HepG2 (cell line): Measurements from ENCODE around the gene GNG7. TPM values are rescaled to one million over a fixed set of nuclear protein-coding genes. Genes with fewer than 3 reads are reported as not detected.

Source experiments
- ATAC-seq: fragments of 200-7000 bp; cut with Tn5 transposase; 3 replicates; pipeline ENCODE4 v1.9.1; 2020; ENCODE audit warnings: mild to moderate bottlenecking, moderate library complexity
- BruUV-seq: library from RNA; stranded (reverse); fragments of 400-500 nt; replicated peaks from 2 replicates; lab custom pipeline; 2021; lab: Mats Ljungman, UMichigan
- CTCF ChIA-PET: fragments of 300-600 bp; formaldehyde crosslinking; extraction: SDS; loops from one replicate; lab custom pipeline; 2021; ENCODE audit warnings: low total read pairs, inconsistent platforms, low intra/inter-chr PET ratio; lab: Yijun Ruan, JAX
- POLR2A ChIA-PET: fragments of 350-600 bp; sonication (Branson Sonifier 250); formaldehyde crosslinking; loops from one replicate; lab custom pipeline; 2020; ENCODE audit warnings: antibody characterized with exemption, inconsistent platforms; lab: Yijun Ruan, JAX
- DNase-seq: peaks from one replicate; pipeline ENCODE4 v3.0.0-alpha.2; 2015; ENCODE audit warnings: low spot score
- FAIRE-seq: peaks from 3 replicates; lab custom pipeline; 2011; peaks lifted over from hg19 to GRCh38; lab: Jason Lieb, UNC
- H2AFZ ChIP-seq: one replicate; pipeline ENCODE4 v1.6.1; 2011; ENCODE audit warnings: low read length, inconsistent platforms
- H3K27ac ChIP-seq: fragments of 300-600 bp; 3 replicates; pipeline ENCODE4 v1.8.0; 2011; ENCODE audit warnings: mixed run types, mild to moderate bottlenecking, mixed read lengths, low read length, inconsistent platforms; ENCODE audit not compliant: insufficient read depth; ENCODE audit errors: extremely low read length
- H3K27me3 ChIP-seq, 2 experiments: fragments of 200-600 bp in 1 of 2; 2 replicates in 1 of 2; 3 replicates in 1 of 2; pipeline versions ENCODE4 v1.6.0 to v1.8.0; 2011; ENCODE audit warnings: low read length in 2 of 2, mild to moderate bottlenecking in 2 of 2, moderate library complexity in 2 of 2, inconsistent platforms in 1 of 2; ENCODE audit not compliant: insufficient read depth in 2 of 2, control insufficient read depth in 1 of 2
- H3K36me3 ChIP-seq, 2 experiments: fragments of 200-600 bp in 1 of 2; replicated peaks in 1 of 2; 2 replicates in 1 of 2; 3 replicates in 1 of 2; pipeline versions ENCODE4 v1.5.1 to v1.8.0; 2011; ENCODE audit warnings: low read length in 2 of 2, inconsistent platforms in 1 of 2; ENCODE audit not compliant: insufficient read depth in 2 of 2, control insufficient read depth in 1 of 2
- H3K4me1 ChIP-seq: 2 replicates; pipeline ENCODE4 v1.5.1; 2012; ENCODE audit warnings: low read length, inconsistent platforms; ENCODE audit not compliant: insufficient read depth
- H3K4me2 ChIP-seq: 2 replicates; pipeline ENCODE4 v1.6.0; 2011; ENCODE audit warnings: low read depth, low read length, inconsistent platforms
- H3K4me3 ChIP-seq, 3 experiments: fragments of 200-600 bp in 1 of 3; sonication (generic), shearing (Covaris generic) in 1 of 3; replicated peaks in 1 of 3; 2 replicates each; pipeline ENCODE4 v1.5.1; 2011 to 2016; ENCODE audit warnings: low read length in 3 of 3, inconsistent platforms in 2 of 3, low read depth in 2 of 3, mild to moderate bottlenecking in 2 of 3, control low read depth in 1 of 3, mixed read lengths in 1 of 3; ENCODE audit not compliant: insufficient read depth in 1 of 3
- H3K79me2 ChIP-seq: one replicate; pipeline ENCODE4 v1.6.1; 2011; ENCODE audit warnings: low read length, inconsistent platforms; ENCODE audit not compliant: insufficient read depth
- H3K9ac ChIP-seq: 2 replicates; pipeline ENCODE4 v1.6.0; 2011; ENCODE audit warnings: mild to moderate bottlenecking, low read depth, low read length, inconsistent platforms; ENCODE audit not compliant: insufficient read depth
- H3K9me3 ChIP-seq: 2 replicates; pipeline ENCODE4 v1.5.1; 2012; ENCODE audit warnings: mild to moderate bottlenecking, low read length
- H4K20me1 ChIP-seq: 2 replicates; pipeline ENCODE4 v1.6.0; 2011; ENCODE audit warnings: inconsistent platforms, mild to moderate bottlenecking, low read length, moderate library complexity; ENCODE audit not compliant: insufficient read depth
- HNF1B ChIP-seq: sonication (generic); formaldehyde crosslinking; IDR thresholded peaks from 2 replicates; pipeline ENCODE4 v1.5.1; 2020; ENCODE audit warnings: mild to moderate bottlenecking, moderate library complexity, missing genetic modification reagents
- MAFF ChIP-seq: IDR thresholded peaks from 2 replicates; pipeline ENCODE4 v1.6.1; 2011; ENCODE audit warnings: low read depth, low read length, improper control_type of control experiment
- MAFK ChIP-seq, 2 experiments: IDR thresholded peaks in 1 of 2; conservative IDR thresholded peaks in 1 of 2; 2 replicates each; pipeline ENCODE4 v1.6.1; 2011; ENCODE audit warnings: improper control_type of control experiment in 2 of 2, low read length in 2 of 2
- MAZ ChIP-seq, 2 experiments: sonication (generic) in 1 of 2; formaldehyde crosslinking in 1 of 2; IDR thresholded peaks; 2 replicates each; pipeline versions ENCODE4 v1.5.0 to v1.6.1; 2012 to 2020; ENCODE audit warnings: low read depth in 2 of 2, mild to moderate bottlenecking in 2 of 2, borderline replicate concordance in 1 of 2, improper control_type of control experiment in 1 of 2, low read length in 1 of 2, missing genetic modification reagents in 1 of 2, moderate library complexity in 1 of 2
- MED1 ChIP-seq: sonication (generic); formaldehyde crosslinking; IDR thresholded peaks from 2 replicates; pipeline ENCODE4 v1.4.0; 2020; ENCODE audit warnings: missing genetic modification reagents
- MEIS2 ChIP-seq: sonication (generic); formaldehyde crosslinking; IDR thresholded peaks from 2 replicates; pipeline ENCODE4 v1.9.0; 2021; ENCODE audit warnings: mild to moderate bottlenecking, missing genetic modification reagents
- PBX3 ChIP-seq: sonication (generic); formaldehyde crosslinking; IDR thresholded peaks from 2 replicates; pipeline ENCODE4 v1.8.1; 2023; ENCODE audit warnings: missing genetic modification reagents, inconsistent platforms, borderline replicate concordance
- TBX3 ChIP-seq: fragments of 450-650 bp; IDR thresholded peaks from 2 replicates; pipeline ENCODE4 v1.6.1; 2017; ENCODE audit warnings: antibody characterized with exemption, mild to moderate bottlenecking, inconsistent platforms, borderline replicate concordance
- ZNF737 ChIP-seq: sonication (generic); formaldehyde crosslinking; IDR thresholded peaks from 2 replicates; pipeline ENCODE4 v1.5.0; 2020; ENCODE audit warnings: missing genetic modification reagents, mild to moderate bottlenecking, borderline replicate concordance
- WGBS: methylation state at CpG from one replicate; pipeline ENCODE4 v1.1.6; 2017; ENCODE audit warnings: low lambda C conversion rate; 5-methylcytosine and 5-hydroxymethylcytosine counted together
- in situ Hi-C: cut with HindIII; loops from 2 replicates; pipeline ENCODE4 v1.10.0; 2017; ENCODE audit warnings: low pct_unique_long_range_greater_than_20kb; ENCODE audit not compliant: extremely low pct_ligation_motif_present
- intact Hi-C: fragments of 100-400 bp; cut with micrococcal nuclease; formaldehyde crosslinking; loops from one replicate; pipeline ENCODE4 v1.10.0; 2022; ENCODE audit not compliant: unreplicated experiment
- polyA plus RNA-seq, 8 experiments: library from polyadenylated mRNA; depleted of rRNA in 3 of 8; stranded (reverse) in 7 of 8; unstranded in 1 of 8; fragments of >200 nt; fragmentation: Illumina TruSeq in 4 of 8; extraction: Trizol in 4 of 8; gene quantifications; 2 replicates each; pipeline versions ENCODE4 v1.2.1 to v1.2.3, GENCODE V29; 2011 to 2016; ENCODE audit warnings: low read depth in 4 of 8, missing spikeins in 1 of 8, mixed read lengths in 1 of 8; ENCODE audit not compliant: insufficient read depth in 1 of 8
- total RNA-seq, 5 experiments: library from RNA; depleted of rRNA; stranded (reverse); fragments of >200 nt; fragmentation: Illumina TruSeq; extraction: Trizol; gene quantifications; 2 replicates each; pipeline ENCODE4 v1.2.3, GENCODE V29; 2016; ENCODE audit warnings: low read depth in 1 of 5
- TF ChIP-seq, protein P1 (sequence below): sonication (generic); formaldehyde crosslinking; IDR thresholded peaks from 2 replicates; pipeline ENCODE4 v1.8.0; 2023; ENCODE audit warnings: mild to moderate bottlenecking, missing genetic modification reagents

The GNG7 gene
- total and polyA plus RNA-seq, 2 of the 13 experiments (the other 11 are each of a cell fraction or from before 2014, with no cell fraction given), result 1.4 to 3.3 TPM

GRCh38 chr19:2534423-2535013 is 168.0 kb downstream of the GNG7 start:
- H2AFZ ChIP-seq, result no peak overlapping the region
- no peaks in the 10 kb centered on the region for H3K36me3 ChIP-seq
- peaks cover 52% of the 10 kb centered on the region for H3K4me1 ChIP-seq
- peak overlapping the region; percentile 55 for H3K4me2 ChIP-seq
- in situ Hi-C loops, result no loop called here
- intact Hi-C loops, result no loop called here
- peak overlapping the region; percentile 10; the same call in 1 of the 2 replicates for H3K9ac ChIP-seq
- ChIA-PET CTCF (no interaction called here), POLR2A (interaction anchor here (0.7 to 6.8 kb wide), 9 partner anchors 8 to 58 kb away, joined by 3 to 62 read pairs (median 5); partner anchors contain the start of gene GADD45B)
- peak; percentile 20; the same call in 1 of the 3 replicates for ATAC-seq
- H3K27ac ChIP-seq, result peak overlapping the region; percentile 3
- WGBS, result 4% methylated on average over 2 of the region's 2 CpGs
- no peaks in the 10 kb centered on the region for H3K9me3 ChIP-seq
- no peaks in the 10 kb centered on the region for H3K79me2 ChIP-seq
- no peaks in the 10 kb centered on the region for H4K20me1 ChIP-seq
- FAIRE-seq, result no peak
- no peak for DNase-seq
- TF ChIP-seq MAFF (peak; percentile 66), MEIS2 (CRISPR knock-in tag) (no peak), PBX3 (no peak), HNF1B (CRISPR knock-in tag) (0 out of 2 replicates have a peak, but pooled peaks have one; percentile 14), ZNF737 (CRISPR knock-in tag) (no peak), MED1 (0 out of 2 replicates have a peak, but pooled peaks have one; percentile 18), MAFK (conservative IDR thresholded peaks at IDR 0.05 in 1 of 2, IDR thresholded peaks at IDR 0.05 in 1 of 2; ENCODE audit: low read length in 2 of 2) (peak; percentile 61 to 63), TBX3 (no peak), MAZ (IDR thresholded peaks at IDR 0.05; ENCODE audit: borderline replicate concordance, low read depth, low read length) (no peak), MAZ (CRISPR knock-in tag; IDR thresholded peaks at IDR 0.05; ENCODE audit: low read depth) (no peak)
- TF ChIP-seq, protein P1, sequence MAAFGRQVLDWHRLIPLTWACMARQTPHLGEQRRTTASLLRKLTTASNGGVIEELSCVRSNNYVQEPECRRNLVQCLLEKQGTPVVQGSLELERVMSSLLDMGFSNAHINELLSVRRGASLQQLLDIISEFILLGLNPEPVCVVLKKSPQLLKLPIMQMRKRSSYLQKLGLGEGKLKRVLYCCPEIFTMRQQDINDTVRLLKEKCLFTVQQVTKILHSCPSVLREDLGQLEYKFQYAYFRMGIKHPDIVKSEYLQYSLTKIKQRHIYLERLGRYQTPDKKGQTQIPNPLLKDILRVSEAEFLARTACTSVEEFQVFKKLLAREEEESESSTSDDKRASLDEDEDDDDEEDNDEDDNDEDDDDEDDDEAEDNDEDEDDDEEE, result no peak
- no peaks in the 10 kb centered on the region for H3K27me3 ChIP-seq
- BruUV-seq, result no TSS peak
- no peak overlapping the region for H3K4me3 ChIP-seq
